ENCODE data around the gene DCLK1.

Gene DCLK1

DNA sequence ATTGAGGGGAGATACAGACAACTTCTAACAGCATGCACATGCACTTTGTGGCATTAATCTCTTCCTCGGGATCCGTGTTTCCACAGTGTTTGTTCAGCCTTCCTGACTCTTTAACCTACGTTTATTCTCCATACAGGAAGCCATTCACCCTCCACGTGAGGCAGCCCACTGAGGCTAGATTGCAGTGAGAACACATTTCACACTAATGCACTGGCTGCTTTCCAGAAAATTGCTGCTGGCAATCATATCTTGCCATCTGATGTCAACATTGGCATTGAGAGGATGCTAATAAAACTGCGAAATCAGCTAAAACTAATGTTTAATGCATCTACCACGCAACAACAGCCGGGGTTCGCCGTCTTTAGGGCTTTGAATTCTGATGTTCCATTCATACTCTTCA lies 30.0 kb downstream of the DCLK1 start:
- DNase-seq (ENCODE audit: low spot score), result no peak

DNA sequence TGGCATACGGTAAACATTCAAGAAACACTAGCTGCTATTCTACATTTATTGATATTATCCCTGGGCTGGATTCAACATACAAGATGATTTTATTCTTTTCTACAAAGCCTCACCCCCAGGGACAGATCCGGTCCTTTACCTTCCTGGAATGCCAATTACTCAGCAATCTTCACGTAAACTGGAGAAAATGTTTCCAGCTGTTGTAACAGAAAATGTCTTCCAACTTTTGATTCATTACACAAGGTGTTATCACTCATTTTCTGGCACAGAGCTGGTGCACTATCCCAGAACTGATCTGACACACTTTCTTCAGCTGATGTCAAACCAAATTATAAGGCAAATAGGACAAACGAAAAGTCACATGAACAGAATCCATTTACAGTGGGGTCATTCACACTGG lies 33.1 kb downstream of the DCLK1 start:
- ATAC-seq (ENCODE audit: low read depth) (no peak), DNase-seq (ENCODE audit: low spot score) (no peak)
- Histone ChIP-seq H3K27ac (ENCODE audit: poor library complexity, severe bottlenecking) (no peak overlapping the region), H3K4me3 (ENCODE audit: severe bottlenecking) (no peak overlapping the region), H3K4me1 (ENCODE audit: insufficient read depth, poor library complexity, severe bottlenecking) (no peaks in the 10 kb centered on the region), H3K27me3 (ENCODE audit: insufficient read depth, poor library complexity, severe bottlenecking) (no peaks in the 10 kb centered on the region), H3K36me3 (ENCODE audit: low read depth) (no peaks in the 10 kb centered on the region), H3K9me3 (ENCODE audit: severe bottlenecking) (no peaks in the 10 kb centered on the region)
- TF ChIP-seq, protein P1, sequence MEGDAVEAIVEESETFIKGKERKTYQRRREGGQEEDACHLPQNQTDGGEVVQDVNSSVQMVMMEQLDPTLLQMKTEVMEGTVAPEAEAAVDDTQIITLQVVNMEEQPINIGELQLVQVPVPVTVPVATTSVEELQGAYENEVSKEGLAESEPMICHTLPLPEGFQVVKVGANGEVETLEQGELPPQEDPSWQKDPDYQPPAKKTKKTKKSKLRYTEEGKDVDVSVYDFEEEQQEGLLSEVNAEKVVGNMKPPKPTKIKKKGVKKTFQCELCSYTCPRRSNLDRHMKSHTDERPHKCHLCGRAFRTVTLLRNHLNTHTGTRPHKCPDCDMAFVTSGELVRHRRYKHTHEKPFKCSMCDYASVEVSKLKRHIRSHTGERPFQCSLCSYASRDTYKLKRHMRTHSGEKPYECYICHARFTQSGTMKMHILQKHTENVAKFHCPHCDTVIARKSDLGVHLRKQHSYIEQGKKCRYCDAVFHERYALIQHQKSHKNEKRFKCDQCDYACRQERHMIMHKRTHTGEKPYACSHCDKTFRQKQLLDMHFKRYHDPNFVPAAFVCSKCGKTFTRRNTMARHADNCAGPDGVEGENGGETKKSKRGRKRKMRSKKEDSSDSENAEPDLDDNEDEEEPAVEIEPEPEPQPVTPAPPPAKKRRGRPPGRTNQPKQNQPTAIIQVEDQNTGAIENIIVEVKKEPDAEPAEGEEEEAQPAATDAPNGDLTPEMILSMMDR (IDR thresholded peaks at IDR 0.05; ENCODE audit: poor library complexity, severe bottlenecking), result no peak

More for the DNA sequence above, 30.0 kb downstream of the DCLK1 start:
- no peaks in the 10 kb centered on the region for H3K4me1 ChIP-seq (ENCODE audit: insufficient read depth, poor library complexity, severe bottlenecking)
- H3K9me3 ChIP-seq (ENCODE audit: severe bottlenecking), result no peaks in the 10 kb centered on the region
- no peak overlapping the region for H3K4me3 ChIP-seq (ENCODE audit: severe bottlenecking)
- ATAC-seq (ENCODE audit: low read depth), result no peak
- TF ChIP-seq, protein P1 (IDR thresholded peaks at IDR 0.05; ENCODE audit: poor library complexity, severe bottlenecking), result no peak
- no peaks in the 10 kb centered on the region for H3K36me3 ChIP-seq (ENCODE audit: low read depth)
- H3K27ac ChIP-seq (ENCODE audit: poor library complexity, severe bottlenecking), result no peak overlapping the region
- H3K27me3 ChIP-seq (ENCODE audit: insufficient read depth, poor library complexity, severe bottlenecking), result no peaks in the 10 kb centered on the region

DNA sequence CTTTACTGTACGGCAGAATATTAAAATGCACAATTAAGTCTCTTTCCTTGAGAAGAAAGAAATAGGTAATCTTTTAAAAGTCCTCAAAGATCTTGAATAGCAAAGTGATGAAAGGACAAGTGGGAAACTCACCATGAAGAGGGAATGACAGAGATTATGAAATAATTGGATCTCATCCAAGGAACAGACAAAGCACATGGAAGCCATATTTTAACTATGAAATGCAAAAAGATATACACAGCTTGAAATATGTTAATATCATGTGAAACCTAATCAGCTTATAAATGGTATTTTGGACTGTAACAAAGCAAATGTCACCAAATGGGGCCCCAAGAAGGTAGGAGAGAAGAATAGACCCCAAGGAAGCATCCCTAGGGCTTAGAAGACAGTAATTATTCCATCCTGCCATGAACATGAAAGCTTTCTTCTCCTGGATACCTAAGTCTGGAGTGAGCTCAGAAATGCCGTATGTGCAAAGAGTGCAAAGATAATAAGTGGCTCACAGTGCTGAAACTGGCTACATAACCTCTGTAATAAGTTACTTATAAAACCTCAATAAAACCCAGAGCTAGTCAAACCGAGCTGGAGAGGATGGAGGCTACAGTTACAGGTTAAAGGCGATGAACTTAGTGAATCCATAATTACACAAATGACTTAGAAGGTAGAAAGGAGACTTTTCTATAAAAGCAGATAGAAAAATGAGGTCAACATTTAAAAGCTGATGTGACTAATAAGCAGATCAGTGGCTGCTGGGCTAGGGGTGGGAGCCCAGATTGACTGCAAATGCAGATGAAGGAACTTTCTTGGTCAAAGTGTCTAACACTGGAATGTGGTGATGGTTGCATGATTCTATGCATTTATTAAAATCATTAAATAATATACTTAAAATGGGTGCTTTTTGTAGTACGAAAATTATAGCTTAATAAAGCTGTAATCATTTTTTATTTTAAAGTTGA lies 34.4 kb downstream of the DCLK1 start:
- DNase-seq (ENCODE audit: low spot score) (no peak), ATAC-seq (ENCODE audit: low read depth) (no peak)
- TF ChIP-seq, protein P1 (IDR thresholded peaks at IDR 0.05; ENCODE audit: poor library complexity, severe bottlenecking), result no peak
- Histone ChIP-seq H3K27ac (ENCODE audit: poor library complexity, severe bottlenecking) (no peak overlapping the region), H3K36me3 (ENCODE audit: low read depth) (no peaks in the 10 kb centered on the region), H3K4me1 (ENCODE audit: insufficient read depth, poor library complexity, severe bottlenecking) (no peaks in the 10 kb centered on the region), H3K4me3 (ENCODE audit: severe bottlenecking) (no peak overlapping the region), H3K9me3 (ENCODE audit: severe bottlenecking) (no peaks in the 10 kb centered on the region), H3K27me3 (ENCODE audit: insufficient read depth, poor library complexity, severe bottlenecking) (no peaks in the 10 kb centered on the region)

DNA sequence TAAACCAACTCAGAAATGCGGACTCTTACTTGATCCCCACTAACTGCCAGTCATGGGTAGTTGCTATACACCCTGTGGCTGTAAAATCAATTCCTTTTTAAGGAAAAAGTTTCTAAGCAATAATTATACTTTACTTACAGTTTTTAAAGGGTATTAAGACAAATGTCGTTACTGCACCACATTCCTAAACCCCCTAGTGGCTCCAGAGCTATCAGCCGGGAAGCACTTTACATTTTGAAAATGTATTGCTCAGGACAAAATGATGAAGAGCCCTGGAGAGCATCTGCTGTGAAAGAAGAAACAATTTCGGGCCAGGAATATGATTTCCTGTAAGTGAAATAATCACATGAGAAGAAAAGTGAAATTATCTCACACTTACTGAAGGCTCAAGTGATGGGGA lies 36.7 kb downstream of the DCLK1 start:
- no peak overlapping the region for H3K27ac ChIP-seq (ENCODE audit: poor library complexity, severe bottlenecking)
- no peaks in the 10 kb centered on the region for H3K27me3 ChIP-seq (ENCODE audit: insufficient read depth, poor library complexity, severe bottlenecking)
- no peaks in the 10 kb centered on the region for H3K9me3 ChIP-seq (ENCODE audit: severe bottlenecking)
- no peaks in the 10 kb centered on the region for H3K36me3 ChIP-seq (ENCODE audit: low read depth)
- ATAC-seq (ENCODE audit: low read depth) (no peak), DNase-seq (ENCODE audit: low spot score) (no peak)
- H3K4me1 ChIP-seq (ENCODE audit: insufficient read depth, poor library complexity, severe bottlenecking), result no peaks in the 10 kb centered on the region
- no peak overlapping the region for H3K4me3 ChIP-seq (ENCODE audit: severe bottlenecking)
- TF ChIP-seq, protein P1 (IDR thresholded peaks at IDR 0.05; ENCODE audit: poor library complexity, severe bottlenecking), result no peak

DNA sequence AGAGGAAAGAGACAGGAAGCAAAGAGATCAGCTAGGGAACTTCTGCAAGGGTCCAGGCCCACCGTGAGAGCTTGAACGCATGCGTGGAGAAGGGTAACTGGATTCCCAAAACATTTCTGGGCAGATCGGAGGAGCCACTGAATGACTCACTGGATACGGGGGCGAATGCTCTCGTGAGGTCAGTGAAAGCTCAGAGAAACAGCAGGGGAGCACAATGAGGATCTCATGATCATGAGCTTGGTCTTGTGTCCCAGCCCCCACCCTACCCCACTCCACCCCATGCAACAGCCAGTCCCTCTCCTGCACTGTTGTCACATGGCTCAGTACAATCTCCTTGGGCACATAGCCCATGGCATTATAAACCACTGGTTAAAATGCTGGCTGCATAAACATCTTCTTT lies 40.6 kb downstream of the DCLK1 start:
- no peak for DNase-seq (ENCODE audit: low spot score)
- no peak for ATAC-seq (ENCODE audit: low read depth)

More for the DNA sequence above, 40.6 kb downstream of the DCLK1 start:
- H3K4me3 ChIP-seq (ENCODE audit: severe bottlenecking), result no peak overlapping the region
- H3K9me3 ChIP-seq (ENCODE audit: severe bottlenecking), result no peaks in the 10 kb centered on the region
- no peak overlapping the region for H3K27ac ChIP-seq (ENCODE audit: poor library complexity, severe bottlenecking)
- no peaks in the 10 kb centered on the region for H3K27me3 ChIP-seq (ENCODE audit: insufficient read depth, poor library complexity, severe bottlenecking)
- TF ChIP-seq, protein P1 (IDR thresholded peaks at IDR 0.05; ENCODE audit: poor library complexity, severe bottlenecking), result no peak
- H3K36me3 ChIP-seq (ENCODE audit: low read depth), result no peaks in the 10 kb centered on the region
- H3K4me1 ChIP-seq (ENCODE audit: insufficient read depth, poor library complexity, severe bottlenecking), result no peaks in the 10 kb centered on the region
